ENCODE measurements around the gene PPP2R3C.
"Not testable (repeated sequence)": the region's sequence is repeated elsewhere in the genome, so short reads cannot be mapped to it uniquely, and the experiment has no call there.

PPP2R3C gene

DNA sequence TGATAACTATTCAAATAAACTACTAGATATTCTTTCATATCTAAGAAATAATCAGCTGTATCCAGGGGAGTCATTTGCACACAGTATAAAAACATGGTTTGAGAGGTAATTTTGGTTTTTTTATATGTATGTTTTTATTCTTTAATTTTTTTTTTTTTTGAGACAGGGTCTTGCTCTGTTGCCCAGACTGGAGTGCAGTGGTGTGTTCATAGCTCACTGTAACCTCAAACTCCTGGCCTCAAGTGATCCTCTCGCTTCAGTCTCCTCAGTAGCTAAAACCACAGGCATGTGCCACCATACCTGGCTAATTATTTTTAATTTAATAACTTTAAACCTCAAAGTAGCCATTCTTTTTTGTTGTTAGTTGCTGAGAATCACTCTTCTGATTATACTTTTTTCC lies 2.3 kb upstream of the PPP2R3C start:
- DNase-seq: no peak

DNA sequence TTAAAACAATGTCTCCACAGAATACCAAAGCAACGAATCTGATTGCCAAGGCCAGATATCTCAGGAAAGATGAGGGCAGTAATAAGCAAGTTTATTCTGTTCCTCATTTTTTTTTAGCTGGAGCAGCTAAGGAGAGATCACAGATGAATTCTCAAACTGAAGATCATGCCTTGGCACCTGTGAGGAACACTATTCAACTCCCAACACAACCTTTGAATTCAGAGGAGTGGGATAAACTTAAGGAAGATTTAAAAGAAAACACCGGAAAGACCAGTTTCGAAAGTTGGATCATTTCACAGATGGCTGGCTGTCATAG lies 1.6 kb upstream of the PPP2R3C start:
- DNase-seq: no peak

DNA sequence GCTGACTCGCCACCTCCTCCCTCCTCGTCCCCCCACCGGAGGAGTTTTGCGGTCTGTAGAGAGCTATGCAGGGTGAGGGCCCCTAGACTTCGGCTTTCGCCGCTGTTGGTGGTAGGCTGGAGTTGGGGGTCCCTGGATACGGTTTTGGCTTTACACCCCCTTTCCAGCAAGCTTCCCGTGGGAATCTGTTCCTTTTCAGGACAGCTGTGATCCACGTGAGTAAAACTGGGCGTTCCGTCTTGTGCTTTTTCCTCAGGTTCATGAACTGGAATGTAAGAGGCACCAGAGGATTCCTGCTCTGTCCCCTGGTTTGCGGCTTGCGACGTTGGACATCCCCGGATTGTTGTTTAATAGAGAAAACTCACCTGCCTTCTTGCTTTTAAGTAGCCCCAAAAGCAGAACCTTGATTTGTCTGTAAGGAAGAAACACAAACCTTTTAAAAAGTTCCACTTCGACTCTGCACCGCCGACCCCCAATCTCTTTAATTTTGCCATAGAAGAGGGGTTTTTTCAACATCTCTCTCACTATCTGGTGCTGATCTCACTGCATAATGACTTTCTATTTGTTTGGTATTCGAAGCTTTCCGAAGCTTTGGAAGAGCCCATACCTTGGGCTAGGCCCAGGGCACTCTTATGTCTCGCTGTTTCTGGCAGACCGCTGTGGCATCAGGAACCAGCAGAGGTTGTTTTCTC lies 1.1 kb upstream of the PPP2R3C start:
- no peak for DNase-seq

DNA sequence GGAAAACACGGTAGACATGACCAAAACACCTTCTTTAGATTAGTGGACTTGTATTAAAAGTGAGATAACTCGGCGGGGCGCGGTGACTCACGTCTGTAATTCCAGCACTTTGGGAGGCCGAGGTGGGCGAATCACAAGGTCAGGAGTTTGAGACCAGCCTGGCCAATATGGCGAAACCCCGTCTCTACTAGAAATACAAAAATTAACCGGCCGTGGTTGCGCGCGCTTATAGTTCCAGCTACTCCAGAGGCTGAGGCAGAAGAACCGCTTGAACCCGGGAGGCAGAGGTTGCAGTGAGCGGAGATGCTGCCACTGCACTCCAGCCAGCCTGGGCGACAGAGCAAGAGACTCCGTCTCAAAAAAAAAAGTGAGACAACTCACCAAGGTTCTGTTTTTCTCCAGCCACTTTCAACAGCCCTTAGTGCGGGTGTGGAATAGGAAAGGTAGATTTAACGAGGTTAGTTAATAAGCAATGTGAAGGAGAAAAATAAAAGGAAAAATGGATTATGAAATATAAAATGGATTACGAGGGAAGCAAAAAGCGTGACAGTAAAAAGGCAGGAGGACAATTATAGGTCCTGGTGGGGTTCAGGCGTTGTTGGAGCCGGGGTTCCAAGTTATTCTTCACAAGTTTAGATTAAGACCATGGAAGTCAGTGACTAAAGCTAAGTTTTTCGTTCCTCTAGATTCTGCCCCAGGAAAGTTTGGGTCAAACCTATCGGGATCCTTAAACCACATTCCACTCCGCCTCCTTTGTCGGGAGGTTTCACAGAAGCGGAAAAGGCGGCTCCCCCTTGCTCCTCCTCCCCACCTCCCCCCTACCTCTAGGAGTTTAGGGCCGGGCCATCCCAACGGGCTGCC lies 534 bp downstream of the PPP2R3C start:
- DNase-seq: peak; percentile 9

DNA sequence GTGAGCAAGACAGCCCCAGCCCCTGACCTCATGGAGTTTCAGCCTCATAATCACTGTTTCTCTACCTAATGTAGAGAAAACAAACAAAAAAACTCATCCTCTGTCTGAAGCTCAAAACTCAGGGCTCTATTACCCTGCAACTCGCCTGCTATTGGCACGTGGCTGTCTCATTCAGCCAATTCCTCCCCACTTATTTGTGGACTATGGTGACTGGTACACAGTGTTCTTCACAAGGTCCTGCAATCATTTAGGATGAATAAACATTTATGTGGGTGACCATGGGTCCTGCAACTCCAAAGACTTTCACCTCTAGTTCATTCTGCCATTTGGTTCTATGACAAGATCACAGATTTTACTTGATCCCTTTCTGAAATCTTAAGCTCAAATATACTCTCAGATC lies 4.7 kb downstream of the PPP2R3C start:
- no peak for DNase-seq

DNA sequence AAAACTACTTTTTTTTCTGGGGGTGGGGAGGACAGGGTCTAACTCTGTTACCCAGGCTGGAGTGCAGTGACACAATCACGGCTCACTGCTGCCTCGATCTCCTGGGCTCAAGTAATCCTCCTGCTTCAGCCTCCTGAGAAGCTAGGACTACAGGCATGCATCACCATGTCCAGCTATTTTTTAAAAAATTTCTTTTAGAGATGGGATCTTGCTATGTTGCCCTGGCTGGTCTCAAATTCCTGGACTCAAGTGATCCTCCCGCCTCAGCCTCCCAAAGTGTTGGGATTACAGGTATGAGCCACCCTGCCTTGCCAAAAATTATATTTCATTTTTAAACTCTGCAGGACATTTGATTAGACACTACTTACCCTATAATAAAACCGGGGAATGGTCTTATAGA lies 5.5 kb downstream of the PPP2R3C start:
- no peak for DNase-seq

DNA sequence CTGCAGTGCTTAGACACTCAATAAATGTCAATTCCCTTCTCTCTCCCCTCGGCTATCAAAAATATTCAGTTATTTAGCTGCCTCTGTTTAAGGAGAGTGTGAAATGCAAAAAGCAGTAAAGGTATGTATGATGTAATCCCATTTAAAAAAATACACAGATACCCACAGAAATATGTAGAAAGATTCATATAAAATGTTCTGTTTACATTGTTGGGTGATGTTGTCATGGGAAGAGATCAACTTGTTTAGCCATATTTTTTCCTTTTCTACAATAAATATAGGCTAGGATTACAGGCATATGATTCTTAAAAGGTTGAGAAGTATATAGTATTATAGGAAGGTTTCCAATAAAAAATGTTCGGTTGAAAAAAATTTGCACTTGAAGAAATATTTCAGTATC lies 7.8 kb downstream of the PPP2R3C start:
- peak; percentile 10 for DNase-seq

DNA sequence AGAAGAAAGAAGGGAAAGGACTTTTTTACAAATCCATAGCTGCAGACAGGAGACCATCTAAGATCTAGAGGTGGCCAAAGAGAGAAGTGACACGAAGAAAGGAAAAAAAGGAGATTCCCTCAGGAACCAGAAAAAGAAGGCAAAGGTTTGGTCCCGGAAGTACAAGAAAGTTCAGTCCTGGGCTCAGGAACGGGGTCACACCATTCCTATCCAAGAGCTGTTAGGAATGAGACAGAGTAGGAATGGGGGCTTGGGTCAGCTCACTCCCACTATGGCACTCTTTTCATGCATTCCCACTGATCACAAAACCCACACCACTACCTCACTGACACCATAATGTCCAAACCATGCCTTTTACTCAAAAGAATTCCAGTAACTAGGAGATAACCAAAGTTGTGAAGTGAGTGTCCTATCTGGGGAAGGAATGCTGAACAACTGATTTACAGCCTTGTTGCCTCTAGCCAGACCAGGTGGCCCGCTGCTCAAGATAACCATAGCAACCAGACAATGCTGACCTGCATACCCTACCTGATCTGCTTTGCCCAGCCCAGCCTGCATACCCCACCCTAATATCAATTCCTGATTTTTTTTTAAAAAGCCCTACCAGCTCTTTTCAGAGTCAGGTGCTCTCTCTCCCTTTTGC lies 8.4 kb downstream of the PPP2R3C start:
- DNase-seq: no peak

DNA sequence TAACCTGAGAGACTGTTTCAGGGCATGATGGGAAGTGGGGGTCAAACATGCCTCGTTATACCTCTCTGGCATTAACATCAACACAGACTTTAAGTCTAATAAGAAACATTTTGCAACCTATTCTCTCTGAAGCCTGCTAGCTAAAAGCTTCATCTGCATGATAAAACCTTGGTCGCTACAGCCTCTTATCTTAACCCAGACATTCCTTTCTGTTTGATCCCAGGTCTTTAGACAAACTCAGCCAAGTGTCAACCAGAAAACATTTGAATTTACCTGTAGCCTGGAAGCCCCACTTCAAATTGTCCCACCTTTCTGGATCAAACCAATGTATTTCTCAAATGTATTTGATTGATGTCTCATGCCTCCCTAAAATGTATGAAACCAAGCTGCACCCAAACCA lies 9.1 kb downstream of the PPP2R3C start:
- DNase-seq: no peak

DNA sequence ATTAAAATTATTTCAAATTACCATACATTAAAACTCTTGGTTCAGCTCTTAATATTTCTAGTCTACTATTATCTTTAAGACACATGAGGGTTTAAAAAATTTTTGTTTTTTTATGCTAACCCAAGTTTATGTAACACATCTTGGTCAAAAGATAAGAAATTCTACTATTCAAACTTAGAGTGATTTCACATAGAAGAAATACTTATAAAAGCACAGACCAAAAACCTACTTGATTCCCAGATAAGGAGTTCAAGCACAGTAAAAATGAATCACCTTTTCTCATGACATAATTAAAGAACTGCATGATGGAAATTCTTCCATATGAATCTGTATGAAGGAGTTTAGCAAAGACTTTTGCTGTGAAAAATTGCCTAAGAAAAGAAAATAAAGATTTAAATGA lies 13.9 kb downstream of the PPP2R3C start:
- no peak for DNase-seq

DNA sequence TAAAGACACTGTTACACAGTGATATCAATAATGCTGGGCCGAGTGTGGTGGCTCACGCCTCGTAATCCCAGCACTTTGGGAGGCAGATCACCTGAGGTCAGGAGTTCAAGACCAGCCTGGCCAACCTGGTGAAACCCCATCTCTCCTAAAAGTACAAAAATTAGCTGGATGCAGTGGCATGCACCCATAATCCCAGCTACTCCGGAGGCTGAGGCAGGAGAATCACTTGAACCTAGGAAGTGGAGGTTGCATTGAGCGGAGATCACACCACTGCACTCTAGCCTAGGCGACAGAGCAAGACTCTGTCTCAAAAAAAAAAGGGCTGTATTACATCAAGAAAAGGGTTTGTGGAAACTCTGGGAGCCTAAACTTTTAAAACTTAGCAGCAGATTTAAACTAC lies 27.1 kb downstream of the PPP2R3C start:
- DNase-seq: not testable (repeated sequence)

DNA sequence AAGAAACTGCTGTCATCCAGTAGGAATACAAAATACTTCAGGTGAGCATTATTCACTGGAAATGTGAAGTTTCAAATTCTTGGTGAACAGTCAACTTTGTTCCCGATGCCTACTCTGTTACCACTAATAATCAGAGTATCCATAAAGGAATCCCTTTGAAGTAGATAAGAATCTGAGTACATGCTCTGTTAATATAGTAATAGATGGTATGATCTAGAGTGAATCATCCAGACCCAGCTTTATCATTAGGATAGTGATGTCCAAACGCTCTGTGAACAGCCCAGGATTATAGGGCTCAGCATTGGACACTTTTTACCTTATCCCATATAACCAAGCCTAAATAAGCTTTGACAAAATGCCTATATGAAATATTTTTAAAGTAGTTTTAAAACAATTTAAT lies 33.3 kb downstream of the PPP2R3C start:
- no peak for DNase-seq

DNA sequence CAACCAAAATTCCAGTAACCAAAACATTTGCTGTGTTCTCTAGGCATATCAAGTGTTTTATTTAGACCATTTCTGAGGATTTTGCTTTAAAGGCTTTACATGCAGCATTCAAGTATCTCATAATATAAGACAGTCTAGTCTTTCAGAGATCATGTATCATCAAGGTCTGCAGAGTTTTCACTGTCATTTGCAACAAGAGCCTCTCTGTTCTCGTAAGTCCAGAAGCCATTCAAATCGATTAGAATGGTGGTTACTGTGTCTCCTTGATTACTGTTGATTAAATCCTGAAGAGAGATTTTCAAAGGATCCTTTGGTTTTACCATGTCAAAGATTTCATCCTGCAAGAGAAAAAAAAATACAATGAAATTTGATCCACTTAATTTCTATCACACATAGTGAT lies 36.3 kb downstream of the PPP2R3C start:
- DNase-seq: no peak

DNA sequence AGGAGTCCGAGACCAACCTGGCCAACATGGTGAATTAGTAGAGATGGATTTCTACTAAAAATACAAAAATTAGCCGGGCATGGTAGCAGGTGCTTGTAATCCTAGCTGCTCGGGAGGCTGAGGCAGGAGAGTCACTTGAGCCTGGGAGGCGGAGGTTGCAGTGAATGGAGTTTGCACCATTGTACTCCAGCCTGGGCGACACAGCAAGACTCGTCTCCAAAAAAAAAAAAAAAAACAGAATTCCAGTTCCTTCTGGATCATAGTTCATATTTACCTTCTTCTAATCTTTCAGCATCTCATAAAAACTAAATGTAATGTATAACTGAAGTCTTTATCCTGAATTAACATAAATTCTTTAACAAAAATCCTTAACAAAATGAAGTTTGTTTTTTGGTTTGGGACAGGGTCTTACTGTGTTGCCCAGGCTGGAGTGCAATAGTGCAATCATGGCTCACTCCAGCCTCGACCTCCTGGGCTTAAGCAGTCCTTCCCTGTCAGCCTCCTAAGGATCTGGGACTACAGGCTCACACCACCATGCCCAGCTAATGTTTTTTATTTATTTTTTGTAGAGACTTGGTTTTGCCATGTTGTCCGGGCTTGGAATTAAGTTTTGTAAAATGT lies 38.1 kb downstream of the PPP2R3C start:
- no peak for DNase-seq

DNA sequence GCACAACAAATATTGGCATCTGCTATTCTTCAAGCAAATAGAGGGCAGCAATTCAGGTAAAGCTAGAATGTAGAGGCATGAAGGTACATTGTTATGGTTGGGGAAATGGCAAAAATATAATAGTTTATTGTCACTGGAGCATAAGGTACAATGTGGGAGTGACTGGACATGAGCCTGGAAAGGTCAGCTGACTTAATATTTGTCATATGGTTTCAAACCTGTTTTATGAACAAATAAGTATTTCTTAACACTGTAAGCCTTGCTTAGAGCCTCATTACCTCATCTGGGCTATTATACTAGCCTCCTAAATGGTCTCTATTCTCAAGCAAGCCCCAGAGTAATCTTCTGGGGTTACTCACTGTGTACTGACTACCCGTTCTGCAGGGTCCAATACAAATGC lies 42.0 kb downstream of the PPP2R3C start:
- no peak for DNase-seq

DNA sequence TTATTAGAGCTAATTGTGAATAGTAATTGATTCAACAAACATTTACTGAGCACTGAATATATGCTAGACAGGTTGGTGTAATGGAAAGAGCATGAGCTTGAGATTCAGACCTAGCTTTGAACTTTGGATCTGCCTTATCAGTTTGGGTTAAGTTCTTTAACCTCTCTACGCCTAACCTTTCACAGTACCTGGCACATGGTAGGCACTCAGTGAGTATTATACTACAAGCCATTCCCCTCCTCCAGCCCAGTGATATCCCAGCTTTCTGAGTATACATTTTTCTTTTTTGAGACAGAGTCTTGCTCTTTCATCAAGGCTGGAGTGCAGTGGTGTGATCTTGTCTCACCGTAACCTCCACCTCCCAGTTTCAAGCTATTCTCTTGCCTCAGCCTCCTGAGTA lies 43.7 kb downstream of the PPP2R3C start:
- no peak for DNase-seq

DNA sequence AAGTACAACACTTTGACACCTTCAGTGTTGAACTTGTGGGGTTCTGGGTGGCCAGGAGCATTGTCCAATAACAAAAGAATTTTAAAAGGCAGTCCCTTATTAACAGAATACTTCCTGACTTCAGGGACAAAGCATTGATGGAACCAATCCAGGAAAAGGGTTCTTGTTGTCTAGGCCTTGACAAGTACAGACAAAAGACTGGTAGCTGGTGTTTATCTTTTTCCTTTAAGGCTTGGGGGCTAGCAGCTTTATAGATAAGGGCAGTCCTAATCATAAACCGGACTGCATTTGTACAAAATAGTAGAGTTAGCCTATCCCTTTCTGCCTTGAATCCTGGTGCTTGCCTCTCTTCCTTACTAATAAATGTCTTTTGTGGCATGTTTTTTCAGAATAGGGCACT lies 48.3 kb downstream of the PPP2R3C start:
- DNase-seq: no peak

DNA sequence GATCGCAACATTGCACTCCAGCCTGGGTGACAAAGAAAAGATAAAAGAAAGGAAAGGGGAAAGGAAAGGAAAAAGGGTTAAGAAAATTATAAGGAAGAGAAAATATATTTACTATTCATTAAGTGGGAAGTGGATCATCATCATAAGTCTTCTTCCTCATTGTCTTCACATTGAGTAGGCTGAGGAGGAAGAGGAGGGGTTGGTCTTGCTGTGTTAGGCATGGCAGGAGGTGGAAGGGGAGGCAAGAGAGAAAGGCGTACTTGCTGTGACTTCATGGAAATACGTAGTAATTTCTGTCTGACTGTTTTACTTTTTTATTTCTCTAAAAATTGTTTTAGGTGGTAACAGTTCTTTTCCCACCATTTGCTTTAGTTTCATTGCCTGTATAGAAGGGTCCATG lies 49.6 kb downstream of the PPP2R3C start:
- DNase-seq: no peak

DNA sequence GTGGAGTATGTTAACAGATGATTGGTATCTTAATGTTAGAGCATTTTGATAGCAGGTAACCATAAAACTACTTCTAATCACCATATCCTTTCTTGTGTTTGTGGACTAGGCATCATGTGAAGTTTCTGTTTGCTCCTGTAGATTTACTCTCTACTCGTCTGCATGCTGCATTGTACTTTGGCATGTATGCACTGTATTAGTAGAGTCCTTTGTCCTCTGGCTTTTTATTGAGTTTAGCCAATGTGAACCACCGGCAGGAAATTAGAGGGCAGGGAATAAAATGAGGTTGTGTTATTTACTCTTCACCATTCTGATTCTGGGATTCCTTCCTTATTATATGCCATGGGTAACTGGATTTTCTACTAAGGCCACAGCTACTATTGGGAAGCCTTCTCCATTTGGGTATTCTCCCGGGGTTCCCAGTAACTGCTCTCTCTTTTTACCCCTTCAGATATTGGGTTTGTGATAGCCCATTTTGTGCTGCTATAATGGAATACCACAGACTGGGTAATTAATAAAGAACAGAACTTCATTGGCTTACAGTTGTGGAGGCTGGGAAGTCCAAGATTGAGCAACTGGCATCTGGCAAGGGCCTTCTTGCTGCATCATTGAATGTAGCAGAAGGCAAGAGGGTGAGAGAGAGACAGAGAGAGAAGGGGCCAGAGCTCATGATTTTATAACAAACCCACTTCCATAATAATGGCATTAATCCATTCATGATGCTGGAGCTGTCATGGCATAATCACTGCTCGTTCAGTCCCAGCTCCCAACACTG lies 53.4 kb downstream of the PPP2R3C start:
- no peak for DNase-seq

DNA sequence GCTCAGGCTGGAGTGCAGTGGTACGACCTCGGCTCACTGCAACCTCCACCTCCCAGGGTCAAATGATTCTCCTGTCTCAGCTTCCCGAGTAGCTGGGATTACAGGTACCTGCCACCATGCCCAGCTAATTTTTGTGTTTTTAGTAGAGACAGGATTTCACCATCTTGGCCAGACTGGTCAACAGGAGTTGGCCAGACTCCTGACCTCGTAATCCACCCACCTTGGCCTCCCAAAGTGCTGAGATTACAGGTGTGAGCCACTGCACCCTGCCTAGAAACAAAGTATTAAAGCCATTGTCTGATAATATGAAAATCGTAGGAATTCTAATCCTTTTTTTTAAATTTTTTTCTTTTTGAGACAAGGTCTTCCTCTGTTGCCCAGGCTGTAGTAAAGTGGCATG lies 56.1 kb downstream of the PPP2R3C start:
- DNase-seq: not testable (repeated sequence)

DNA sequence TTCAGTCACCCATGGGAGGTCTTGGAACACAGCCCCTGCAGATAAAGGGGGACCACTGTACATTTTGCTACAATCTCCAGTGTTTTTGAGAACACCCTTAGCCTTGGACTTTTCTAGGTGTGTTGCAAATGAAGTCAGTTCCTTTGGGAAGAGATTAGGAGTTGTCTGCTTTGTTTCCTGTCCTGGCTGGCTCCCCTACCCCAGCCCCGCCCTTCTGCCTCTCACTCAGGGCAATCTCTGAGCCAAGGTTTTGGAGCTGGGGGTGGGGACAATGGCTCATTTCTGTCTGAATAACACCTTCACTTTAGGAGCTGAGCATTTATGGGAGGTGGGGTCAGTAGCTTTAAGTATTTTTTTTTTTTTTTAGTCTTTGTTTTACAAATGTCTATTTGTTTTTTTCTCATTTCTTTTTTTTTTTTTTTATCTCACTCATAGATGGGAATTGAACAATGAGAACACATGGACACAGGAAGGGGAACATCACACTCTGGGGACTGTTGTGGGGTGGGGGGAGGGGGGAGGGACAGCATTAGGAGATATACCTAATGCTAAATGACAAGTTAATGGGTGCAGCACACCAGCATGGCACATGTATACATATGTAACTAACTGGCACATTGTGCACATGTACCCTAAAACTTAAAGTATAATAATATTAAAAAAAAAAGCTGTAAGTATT lies 60.5 kb downstream of the PPP2R3C start:
- DNase-seq: peak; percentile 6

DNA sequence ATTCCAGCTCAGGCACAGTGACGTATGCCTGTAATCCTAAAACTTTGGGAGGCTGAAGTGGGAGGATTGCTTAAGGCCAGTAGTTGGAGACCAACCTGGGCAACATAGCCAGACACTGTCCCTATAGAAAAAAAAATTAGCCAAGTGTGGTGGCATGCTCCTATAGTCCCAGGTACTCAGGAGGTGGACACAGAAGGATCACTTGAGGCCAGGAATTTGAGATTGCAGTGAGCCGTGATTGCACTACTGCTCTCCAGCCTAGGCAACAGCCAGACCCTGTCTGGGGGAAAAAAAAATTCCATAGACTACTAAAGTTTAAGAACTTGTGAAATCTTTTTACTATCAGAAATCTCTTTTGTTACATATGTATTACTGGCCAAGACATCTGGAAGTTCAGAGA lies 69.2 kb downstream of the PPP2R3C start:
- no peak for DNase-seq

All from fibroblast of skin of abdomen (primary cell).